ENCODE data around the gene GADD45G. TPM values are rescaled to one million over a fixed set of nuclear protein-coding genes. Genes with fewer than 3 reads are reported as not detected.

The GADD45G gene
- total RNA-seq, 1 experiment from 2014 or later, result not detected

DNA sequence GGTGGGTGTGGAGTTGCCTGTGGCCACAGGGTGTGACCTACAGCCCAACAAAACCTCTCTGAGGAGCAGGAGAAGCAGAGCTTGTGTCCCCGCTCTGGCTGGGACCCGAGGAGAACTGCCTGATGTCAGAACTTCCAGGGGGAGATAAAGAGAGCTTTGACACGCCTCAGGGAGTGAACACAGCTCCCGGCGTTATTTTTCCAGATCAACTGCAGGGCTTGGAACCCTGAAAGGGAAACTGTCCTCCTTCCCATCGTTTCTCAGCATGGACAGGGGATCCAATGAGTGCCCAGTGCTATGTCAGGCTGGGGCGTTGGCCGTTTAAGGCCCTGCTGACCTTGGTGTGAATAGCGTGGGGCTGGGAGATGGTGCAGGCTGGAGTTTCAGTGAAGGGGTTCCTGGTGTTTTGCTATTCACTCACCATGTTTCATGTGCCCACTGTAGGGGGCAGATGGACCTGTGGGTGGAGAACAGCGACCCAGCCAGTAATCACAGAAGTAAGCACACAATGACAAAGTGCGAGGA, 22.0 kb downstream of the GADD45G start:
- H3K27ac Mint-ChIP-seq (ENCODE audit: low read depth, unreplicated experiment), result no peak overlapping the region
- ChIA-PET POLR2A (no interaction called here), CTCF (interaction anchor here (1.2 to 1.3 kb wide), 2 partner anchors 10 to 16 kb away, joined by 4 read pairs; no protein-coding TSS in a partner anchor)
- H3K36me3 Mint-ChIP-seq (ENCODE audit: insufficient read depth, unreplicated experiment), result no peaks in the 10 kb centered on the region
- no TSS peak for BruUV-seq (replicated peaks)
- H3K4me3 Mint-ChIP-seq (ENCODE audit: unreplicated experiment), result no peak overlapping the region
- intact Hi-C loops (cut with micrococcal nuclease), result no loop called here
- H3K9me3 Mint-ChIP-seq (ENCODE audit: unreplicated experiment), result no peaks in the 10 kb centered on the region
- peaks cover 33% of the 10 kb centered on the region for H3K27me3 Mint-ChIP-seq (ENCODE audit: insufficient read depth, unreplicated experiment)
- no peaks in the 10 kb centered on the region for H3K4me1 Mint-ChIP-seq (ENCODE audit: insufficient read depth, unreplicated experiment)
- DNase-seq (ENCODE audit: unreplicated experiment), result no peak
- no peak for TF ChIP-seq CTCF (IDR thresholded peaks at IDR 0.05; ENCODE audit: unreplicated experiment)

- H3K36me3 Mint-ChIP-seq (ENCODE audit: insufficient read depth, unreplicated experiment), result no peaks in the 10 kb centered on the region
- CTCF ChIA-PET, result interaction anchor here (2.0 kb wide), 1 partner anchor 30 kb away, joined by 5 read pairs; no protein-coding TSS in a partner anchor
- H3K4me3 Mint-ChIP-seq (ENCODE audit: unreplicated experiment), result no peak overlapping the region
- DNase-seq (ENCODE audit: unreplicated experiment), result no peak
- BruUV-seq (replicated peaks), result no TSS peak
- H3K27me3 Mint-ChIP-seq (ENCODE audit: insufficient read depth, unreplicated experiment), result peaks cover 33% of the 10 kb centered on the region
- POLR2A ChIA-PET, result no interaction called here
- intact Hi-C loops (cut with micrococcal nuclease), result no loop called here
- H3K9me3 Mint-ChIP-seq (ENCODE audit: unreplicated experiment), result no peaks in the 10 kb centered on the region
- H3K4me1 Mint-ChIP-seq (ENCODE audit: insufficient read depth, unreplicated experiment), result no peaks in the 10 kb centered on the region
- TF ChIP-seq CTCF (IDR thresholded peaks at IDR 0.05; ENCODE audit: unreplicated experiment), result no peak
- no peak overlapping the region for H3K27ac Mint-ChIP-seq (ENCODE audit: low read depth, unreplicated experiment)
These were observed 23.8 kb downstream of the GADD45G start for GRCh38 chr9:89628601-89629000.

DNA sequence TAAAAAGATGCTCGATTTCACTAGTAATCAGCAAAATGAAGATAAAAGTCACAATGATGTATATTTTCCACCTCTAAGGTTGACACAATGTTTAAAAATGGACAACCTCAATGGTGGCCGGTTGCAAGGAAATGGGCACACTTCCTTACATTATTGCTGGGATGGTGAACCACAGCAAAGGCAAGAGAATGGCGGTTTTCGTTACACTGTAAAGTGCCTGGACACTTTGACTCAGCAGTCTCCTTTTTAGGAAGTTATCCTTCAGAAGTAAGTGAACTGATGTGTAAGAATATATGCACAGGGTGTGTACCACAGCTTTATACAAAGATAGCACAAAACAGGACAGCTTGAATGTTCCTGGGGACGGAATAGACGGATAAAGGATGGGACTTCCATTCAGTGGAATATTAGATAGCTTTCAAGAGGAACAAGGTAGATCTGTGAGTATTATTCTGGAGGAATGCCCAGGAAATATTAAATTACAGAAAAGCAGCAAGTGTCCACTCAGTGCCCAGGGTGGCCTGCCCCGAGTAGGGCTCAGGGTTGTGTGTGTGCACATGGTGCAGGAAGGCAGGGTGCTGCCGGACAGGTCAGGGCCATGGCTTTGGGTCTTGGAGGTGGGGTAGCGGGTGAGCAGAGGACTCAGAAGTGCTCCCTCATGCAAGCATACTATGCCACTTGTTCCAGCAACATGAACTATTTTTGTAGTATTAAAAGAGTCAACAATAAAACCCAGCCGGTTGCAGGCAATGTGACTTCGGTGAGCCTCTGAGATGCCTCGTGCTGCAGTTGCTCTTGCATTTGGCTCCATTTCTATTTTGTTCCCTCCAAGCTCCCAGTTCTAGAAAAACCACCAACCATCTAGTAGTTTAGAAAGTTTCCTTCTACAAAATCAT, 24.5 kb downstream of the GADD45G start:
- no peak for TF ChIP-seq CTCF (IDR thresholded peaks at IDR 0.05; ENCODE audit: unreplicated experiment)
- Mint-ChIP-seq H3K36me3 (ENCODE audit: insufficient read depth, unreplicated experiment) (no peaks in the 10 kb centered on the region), H3K27ac (ENCODE audit: low read depth, unreplicated experiment) (no peak overlapping the region), H3K9me3 (ENCODE audit: unreplicated experiment) (no peaks in the 10 kb centered on the region), H3K4me3 (ENCODE audit: unreplicated experiment) (no peak overlapping the region), H3K27me3 (ENCODE audit: insufficient read depth, unreplicated experiment) (peaks cover 33% of the 10 kb centered on the region), H3K4me1 (ENCODE audit: insufficient read depth, unreplicated experiment) (peaks cover 1% of the 10 kb centered on the region)
- POLR2A ChIA-PET, result no interaction called here
- no TSS peak for BruUV-seq (replicated peaks)
- intact Hi-C loops (cut with micrococcal nuclease), result no loop called here
- no peak for DNase-seq (ENCODE audit: unreplicated experiment)
- CTCF ChIA-PET, result interaction anchor here (0.5 to 2.0 kb wide), 2 partner anchors 31 to 1692 kb away, joined by 3 to 5 read pairs; no protein-coding TSS in a partner anchor

DNA sequence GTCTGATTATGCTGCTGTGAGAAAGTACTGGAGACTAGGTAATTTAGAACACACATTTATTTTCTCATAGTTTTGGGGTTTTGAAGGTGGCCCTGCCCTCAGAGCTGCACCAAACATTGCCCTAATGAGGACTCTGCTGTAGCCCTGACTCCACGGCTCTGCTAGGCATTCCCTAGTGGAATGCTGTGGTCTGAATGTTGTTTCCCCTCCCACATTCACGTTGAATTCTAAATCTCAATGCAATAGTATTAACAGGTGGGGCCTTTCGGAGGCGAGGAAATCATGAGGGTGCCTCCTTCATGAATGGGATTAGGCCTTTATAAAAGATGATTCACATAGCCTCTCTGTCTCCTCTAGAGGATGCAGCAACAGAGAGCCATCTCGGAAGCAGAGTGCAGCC, 25.7 kb downstream of the GADD45G start:
- Mint-ChIP-seq H3K4me3 (ENCODE audit: unreplicated experiment) (no peak overlapping the region), H3K9me3 (ENCODE audit: unreplicated experiment) (no peaks in the 10 kb centered on the region), H3K27me3 (ENCODE audit: insufficient read depth, unreplicated experiment) (peaks cover 33% of the 10 kb centered on the region), H3K36me3 (ENCODE audit: insufficient read depth, unreplicated experiment) (no peaks in the 10 kb centered on the region), H3K4me1 (ENCODE audit: insufficient read depth, unreplicated experiment) (peaks cover 13% of the 10 kb centered on the region), H3K27ac (ENCODE audit: low read depth, unreplicated experiment) (no peak overlapping the region)
- no peak for DNase-seq (ENCODE audit: unreplicated experiment)
- no TSS peak for BruUV-seq (replicated peaks)
- TF ChIP-seq CTCF (IDR thresholded peaks at IDR 0.05; ENCODE audit: unreplicated experiment), result no peak
- ChIA-PET POLR2A (interaction anchor here (0.6 kb wide), 1 partner anchor 13 kb away, joined by 3 read pairs; no protein-coding TSS in a partner anchor), CTCF (interaction anchor here (0.7 kb wide), 1 partner anchor 408 kb away, joined by 3 read pairs; no protein-coding TSS in a partner anchor)
- intact Hi-C loops (cut with micrococcal nuclease), result no loop called here
